DMS153 (cell line): ENCODE results near the gene HTR6.
"Not testable (repeated sequence)": the region's sequence is repeated elsewhere in the genome, so short reads cannot be mapped to it uniquely, and the experiment has no call there.

Experiments used
- DNase-seq: peaks from one replicate; lab custom pipeline; 2025; lab: John Stamatoyannopoulos, UW

Gene HTR6

DNA sequence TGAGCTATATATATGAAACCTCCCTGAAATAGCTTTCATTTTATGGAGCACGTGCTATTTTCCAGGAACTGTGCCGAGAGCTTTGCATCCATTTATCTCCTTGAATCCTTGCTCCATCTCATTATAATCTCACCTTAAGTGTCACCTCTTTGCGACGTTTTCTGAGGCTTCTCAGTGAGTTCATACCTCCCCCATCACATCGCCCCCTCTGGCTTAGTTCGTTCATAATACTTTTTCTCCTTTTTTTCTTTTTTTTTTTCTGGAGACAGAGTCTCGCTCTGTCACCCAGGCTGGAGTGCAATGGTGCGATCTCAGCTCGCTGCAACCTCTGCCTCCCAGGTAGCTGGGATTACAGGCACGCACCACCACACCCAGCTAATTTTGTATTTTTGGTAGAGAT lies 25.4 kb upstream of the HTR6 start:
- not testable (repeated sequence) for DNase-seq

DNA sequence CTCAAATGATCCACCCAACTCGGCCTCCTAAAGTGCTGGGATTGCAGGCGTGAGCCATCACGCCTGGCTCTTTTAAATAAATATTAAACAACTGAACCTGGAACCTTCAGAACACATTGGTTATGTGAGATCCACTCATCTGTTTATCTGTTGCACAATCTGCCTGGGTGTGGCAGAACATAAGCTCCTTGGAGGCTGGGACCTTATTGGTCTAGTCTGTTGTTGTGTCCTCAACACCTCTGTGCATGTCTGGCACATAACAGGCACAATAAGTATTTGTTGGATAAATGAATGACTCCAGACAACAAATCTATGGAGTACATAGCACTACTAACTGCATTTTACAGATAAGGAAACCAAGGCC lies 24.7 kb upstream of the HTR6 start:
- no peak for DNase-seq

DNA sequence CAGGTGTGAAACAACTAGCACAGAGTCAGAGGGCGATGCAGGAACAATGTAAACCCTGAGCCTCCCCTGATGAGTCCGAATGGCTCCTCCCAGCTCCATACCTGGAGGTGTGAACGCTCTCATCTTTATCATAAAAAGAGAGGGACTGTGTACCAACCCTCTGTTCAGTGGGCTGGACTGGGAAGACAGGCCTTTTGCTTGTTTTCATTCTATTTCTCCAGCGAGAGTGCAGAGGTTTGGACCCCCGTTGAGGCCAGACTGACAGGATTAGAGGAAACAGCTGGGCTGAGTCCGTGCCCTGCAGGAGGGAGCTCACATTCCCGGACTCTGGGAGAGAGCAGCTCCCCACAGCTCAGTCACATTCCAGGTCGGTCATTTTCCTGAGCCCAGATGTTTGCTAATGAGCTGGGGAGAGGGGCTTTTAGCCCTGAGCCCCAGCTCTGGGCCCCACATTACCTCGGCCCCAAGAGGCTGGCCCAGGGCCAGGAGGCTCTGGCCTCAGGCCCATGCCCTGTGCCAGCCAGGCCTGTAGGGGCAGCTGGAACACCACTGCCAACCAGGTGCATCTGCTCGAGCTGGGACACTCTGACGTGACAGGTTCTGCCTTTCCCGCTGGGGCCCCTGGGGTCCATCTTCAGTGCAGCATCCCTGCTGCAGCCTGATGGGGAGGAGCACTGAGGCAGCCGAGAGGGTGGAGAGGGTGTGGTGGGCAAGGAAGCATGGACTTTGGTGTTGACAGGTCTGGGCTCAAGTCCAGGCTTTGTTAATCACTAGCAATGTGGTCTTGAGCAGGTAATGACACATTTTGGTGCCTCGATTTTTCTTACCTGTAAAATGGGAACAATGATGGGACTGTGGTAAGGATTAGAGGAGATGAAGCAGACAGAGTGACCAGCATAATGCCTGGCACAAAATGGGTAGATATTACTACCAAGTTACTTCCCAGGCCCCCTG lies 24.0 kb upstream of the HTR6 start:
- no peak for DNase-seq

GRCh38 chr1:19643121-19643520 lies 21.6 kb upstream of the HTR6 start:
- DNase-seq: peak; percentile 46

- DNase-seq: no peak
These were observed 20.9 kb upstream of the HTR6 start, which contains the start of gene NBL1 for GRCh38 chr1:19643602-19644394. Gene NBL1 (plus strand): TSS chr1:19644311. CDS start chr1:19655031, 10,720 bp downstream.

DNA sequence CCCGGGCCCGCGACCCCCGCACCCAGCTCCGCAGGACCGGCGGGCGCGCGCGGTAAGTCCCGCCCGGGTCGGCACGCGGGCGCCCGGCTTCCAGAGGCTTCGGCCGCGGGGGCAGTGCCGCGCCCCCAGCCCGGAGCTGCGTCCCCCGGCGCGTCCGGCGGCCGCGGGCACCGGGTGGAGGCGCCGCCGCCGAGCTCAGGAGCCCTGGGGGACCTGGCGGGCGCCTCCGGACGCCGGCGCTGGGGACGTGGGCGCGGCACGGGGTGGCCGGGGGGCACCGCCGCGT lies 20.3 kb upstream of the HTR6 start:
- no peak for DNase-seq

- no peak for DNase-seq
These were observed 19.8 kb upstream of the HTR6 start for GRCh38 chr1:19644681-19645410.

DNA sequence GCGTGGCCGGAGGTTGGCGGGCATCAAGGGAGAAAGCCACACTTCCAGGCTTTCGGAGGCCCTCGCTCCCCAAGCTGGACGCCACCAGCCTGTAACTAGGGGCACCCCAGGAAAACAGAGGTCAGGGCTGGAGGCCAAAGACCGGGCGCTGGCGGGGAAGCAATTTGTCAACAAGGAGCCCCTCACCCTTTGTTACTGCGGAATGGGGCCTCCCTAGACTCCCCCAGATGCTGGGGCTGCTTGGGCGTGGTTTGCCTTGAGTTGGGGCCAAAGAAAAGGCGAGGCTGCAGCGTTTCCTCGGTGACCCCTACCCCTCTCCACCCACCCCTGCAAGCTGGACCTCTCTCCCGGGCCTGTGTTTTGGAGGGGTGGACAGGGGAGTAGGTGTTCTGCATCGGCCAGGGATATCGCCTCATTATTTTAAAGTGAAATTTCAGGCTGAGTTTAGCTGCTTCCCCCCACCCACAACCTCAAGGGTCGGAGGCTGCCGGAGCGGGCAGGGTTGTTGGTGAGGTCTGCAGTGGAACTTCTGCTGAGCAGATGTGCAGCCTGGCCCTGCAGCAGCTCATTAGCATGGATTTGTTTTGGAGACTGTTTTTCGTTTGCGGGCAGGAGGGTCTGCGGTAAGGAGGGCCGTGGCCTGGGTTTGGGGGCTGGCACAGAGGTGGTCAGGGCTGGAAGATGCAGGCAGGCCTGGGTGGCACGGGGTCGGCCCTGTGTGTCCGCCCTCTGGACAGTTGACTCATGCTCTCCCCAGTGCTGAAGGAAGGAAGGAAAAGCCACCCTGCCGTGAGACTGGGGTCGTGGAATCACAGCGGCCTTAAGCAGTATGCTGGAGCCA lies 19.0 kb upstream of the HTR6 start:
- no peak for DNase-seq

- no peak for DNase-seq
These were observed 18.0 kb upstream of the HTR6 start for GRCh38 chr1:19646377-19647319.

- DNase-seq: no peak
These were observed 17.0 kb upstream of the HTR6 start for GRCh38 chr1:19647643-19648042.

- DNase-seq: no peak
These were observed 16.4 kb upstream of the HTR6 start for GRCh38 chr1:19648239-19648638.

- DNase-seq: no peak
These were observed 16.0 kb upstream of the HTR6 start for GRCh38 chr1:19648689-19649088.

DNA sequence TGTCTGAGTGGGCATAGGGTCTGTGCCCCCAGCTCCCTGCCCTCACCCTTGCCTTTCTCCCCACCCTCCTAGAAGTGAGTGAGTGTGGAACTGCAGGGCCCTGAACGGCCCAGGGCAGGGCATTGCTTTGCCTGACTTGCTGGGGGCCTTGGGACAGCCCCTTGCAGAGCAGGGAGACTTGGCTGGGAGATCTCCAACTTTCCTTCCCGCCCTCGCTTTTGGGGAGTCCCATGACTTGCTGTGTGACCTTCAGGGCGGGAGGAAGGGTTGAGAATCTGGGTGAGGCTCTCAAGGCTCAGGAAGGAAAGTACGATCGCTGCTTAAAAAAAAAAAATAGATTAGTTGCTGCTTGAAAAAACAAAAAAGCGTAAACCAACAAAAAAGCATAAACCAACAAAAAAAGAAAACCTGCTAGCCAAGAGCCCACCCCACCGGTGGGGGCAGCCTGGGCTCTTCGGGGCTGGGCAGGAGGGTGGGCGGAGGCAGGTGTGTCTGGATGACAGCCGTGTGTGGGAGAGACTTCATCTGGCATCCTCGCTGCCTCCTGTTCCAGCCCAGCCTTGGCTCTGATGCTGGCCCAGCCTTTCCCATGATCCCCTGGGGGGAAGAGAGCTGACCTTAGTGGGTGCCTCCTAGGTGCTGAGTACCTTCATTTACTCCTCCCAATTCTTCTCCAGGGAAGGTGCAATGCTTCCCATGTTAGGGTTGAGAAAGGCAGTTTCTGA lies 14.1 kb upstream of the HTR6 start:
- no peak for DNase-seq

DNA sequence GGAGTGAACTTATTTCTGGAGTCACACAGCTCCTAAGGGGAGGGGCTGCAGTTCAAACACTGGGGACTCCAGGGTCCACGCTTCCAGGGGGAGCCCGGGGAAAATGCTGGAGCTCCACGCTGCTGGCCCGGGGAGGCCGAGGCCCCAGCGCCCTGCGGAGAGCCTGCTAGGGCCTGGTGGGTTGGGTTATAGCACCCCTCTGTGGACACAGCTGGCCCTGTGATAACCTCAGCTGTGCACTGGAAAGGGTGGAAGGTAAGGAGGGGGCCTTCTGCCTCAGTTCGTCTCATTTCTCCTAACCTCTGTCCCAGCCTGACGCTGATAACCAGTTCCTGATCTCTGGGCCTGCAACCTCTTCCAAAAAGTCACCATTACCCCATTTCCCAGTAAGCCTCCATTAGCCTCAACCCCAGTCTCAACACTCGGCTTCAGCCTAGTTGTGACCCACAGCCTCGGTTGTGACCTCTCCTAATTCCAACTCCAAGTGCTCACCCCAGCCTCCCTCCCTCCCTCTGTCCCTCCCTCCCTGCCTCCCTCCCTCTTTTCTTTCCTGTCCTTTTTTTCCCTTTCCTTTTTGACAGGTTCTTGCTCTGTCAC lies 13.4 kb upstream of the HTR6 start:
- no peak for DNase-seq

- no peak for DNase-seq
These were observed 10.3 kb upstream of the HTR6 start for GRCh38 chr1:19654386-19654785.

DNA sequence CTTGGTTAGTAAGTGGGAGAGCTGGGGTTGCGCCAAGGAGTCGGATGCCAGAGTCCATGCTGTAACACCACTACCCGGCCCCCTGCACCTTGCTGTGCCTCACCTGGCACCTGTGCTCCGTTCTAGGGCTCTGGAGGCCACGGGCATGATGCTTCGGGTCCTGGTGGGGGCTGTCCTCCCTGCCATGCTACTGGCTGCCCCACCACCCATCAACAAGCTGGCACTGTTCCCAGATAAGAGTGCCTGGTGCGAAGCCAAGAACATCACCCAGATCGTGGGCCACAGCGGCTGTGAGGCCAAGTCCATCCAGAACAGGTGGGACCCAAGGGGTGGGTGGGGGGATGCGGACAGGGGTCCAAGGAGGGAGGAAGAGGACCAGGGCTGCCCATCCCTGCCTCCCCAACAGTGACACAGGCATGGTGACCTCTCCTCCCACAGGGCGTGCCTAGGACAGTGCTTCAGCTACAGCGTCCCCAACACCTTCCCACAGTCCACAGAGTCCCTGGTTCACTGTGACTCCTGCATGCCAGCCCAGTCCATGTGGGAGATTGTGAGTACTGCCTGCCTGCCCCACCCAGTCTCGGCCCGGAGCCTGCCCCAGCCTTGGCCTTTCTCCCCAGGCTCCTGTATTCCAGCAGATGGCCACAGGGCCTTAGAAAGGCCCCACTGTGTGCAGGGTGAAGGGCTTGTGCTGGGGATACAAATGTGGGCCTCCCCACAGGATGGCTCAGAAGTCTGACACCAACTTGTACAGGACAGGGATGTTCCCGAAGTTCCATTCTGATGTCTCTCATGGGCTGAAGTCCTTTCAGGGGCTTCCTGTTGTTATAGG lies 9.6 kb upstream of the HTR6 start:
- peak; percentile 35 for DNase-seq

DNA sequence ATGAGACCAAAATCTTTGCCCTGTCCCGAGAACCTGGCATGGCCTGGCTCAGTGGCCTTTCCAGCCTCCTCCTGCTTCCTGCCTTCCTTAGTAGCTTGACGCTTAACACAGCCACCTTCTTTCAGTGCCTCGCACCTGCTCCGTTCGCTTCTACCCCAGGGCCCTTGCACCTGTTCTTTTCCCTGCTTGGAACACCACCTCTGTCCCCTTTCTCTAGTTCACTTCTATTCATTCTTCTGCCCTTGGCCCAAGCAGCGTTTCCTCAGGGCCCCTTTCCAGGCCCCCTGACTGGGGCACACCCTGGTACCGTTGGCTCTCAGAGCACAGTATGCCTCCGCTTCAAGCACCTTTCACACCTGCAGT lies 9.0 kb upstream of the HTR6 start:
- DNase-seq: no peak

- no peak for DNase-seq
These were observed 8.4 kb upstream of the HTR6 start for GRCh38 chr1:19656134-19656779.
